NCI-H774 (cell line): ENCODE measurements around the gene FANK1.

Experiments used
- DNase-seq: peaks from one replicate; lab custom pipeline; 2025; lab: John Stamatoyannopoulos, UW

The FANK1 gene

DNA sequence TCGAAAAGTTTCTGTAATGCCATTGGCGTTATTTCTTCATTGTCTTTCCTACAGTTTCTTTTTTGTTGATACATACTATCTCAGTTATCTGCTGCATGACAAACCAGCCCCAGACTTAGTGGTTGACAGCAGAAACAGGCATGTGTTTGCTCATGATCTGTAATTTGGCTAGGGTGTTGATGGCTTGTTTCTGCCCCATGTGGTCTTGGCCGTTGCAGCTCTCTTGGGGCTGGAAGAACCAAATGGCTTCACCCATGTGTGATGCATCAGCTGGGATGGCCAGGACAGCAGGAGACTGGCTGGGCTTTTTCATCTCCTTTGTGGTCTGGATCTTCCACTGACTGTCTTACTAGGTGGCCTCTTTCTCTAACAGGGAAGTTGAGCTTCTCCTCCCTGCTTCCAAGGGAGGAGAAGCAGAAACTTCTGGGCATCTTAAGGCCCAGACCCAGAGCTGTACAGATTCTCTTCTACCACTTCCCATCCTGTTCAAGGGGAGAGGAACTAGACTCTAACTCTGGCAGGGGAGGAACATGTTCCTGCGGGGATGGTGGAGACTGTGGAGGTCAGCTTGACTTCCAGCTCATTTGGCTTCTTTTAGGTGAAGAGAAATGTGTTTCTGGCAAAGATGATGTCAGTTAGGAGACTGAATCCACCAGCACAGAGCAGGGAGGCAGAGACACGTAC lies 89.3 kb downstream of the FANK1 start:
- no peak for DNase-seq

DNA sequence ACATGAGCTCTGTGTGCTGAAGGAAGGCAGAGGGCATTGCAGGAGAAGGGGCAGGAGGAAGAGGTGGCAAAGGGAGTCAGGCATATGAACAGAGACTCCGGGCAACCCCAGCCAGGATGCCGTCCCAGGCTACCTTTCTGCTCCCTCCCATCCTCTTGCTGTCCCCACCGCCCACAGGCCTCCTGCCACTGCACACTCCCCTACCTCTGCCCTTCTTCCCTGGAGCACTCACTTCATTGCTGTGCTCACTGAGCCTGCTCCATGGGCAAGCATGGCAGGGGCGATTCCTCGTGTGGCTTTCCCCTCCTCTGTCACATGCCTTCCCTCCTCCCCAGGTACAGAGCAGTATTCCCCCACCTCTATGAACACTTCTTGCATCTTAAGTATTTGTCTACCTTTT lies 93.4 kb downstream of the FANK1 start:
- DNase-seq, result no peak

DNA sequence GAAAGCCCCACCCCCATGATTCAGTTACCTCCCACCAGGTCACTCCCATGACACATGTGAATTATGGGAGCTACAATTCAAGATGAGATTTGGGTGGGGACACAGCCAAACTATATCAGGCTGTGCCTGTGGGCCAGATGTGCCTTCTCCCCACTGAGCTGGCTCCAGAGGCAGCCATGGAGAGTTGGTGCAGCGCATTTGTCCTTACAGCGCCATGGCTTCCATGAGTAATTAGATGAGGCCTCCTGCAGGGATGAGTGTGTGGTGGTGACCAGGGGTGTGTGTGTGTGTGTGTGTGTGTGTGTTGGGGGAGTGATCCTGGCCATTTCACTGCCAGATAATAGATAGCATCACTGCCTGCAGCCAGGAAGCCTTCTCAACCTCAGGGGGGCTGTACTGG lies 94.6 kb downstream of the FANK1 start:
- no peak for DNase-seq

DNA sequence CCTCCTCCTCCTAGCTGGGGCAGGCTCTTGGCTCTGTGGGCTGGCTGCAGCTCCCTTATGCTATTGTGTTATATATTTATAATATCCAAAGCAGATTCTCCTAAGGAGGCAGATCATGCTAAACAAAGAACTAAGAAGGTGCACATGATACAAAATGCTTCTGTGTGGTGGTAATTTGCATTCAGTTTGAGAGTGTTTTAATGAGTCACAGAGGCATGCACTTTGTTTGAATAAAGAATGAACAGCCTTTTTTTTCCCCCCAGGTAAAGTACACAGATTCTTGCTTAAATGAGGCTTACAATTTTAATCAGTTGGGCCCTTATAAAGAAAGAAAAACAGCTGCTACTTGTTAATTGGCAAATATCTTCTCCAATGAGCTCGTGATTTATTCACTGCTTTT lies 95.0 kb downstream of the FANK1 start:
- DNase-seq, result no peak

DNA sequence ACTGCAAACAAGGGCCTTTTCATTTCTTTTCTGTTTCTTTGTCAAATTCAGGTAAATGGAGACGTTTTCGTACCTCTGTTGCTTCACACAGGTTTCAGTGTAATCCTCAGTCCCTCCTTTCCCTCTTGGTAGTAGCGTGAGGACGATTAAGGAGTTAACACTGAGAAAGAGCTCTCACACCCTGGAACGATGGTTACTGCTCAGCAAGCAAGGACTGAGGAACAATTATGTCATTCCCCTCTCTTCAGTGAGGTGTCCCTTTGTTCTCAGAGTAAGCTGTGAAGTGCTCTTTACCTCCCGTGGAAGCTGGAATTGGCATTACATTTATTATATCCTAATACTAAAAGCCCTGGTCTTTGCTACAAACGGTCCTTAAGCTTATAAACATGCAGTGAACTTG lies 95.9 kb downstream of the FANK1 start:
- DNase-seq, result no peak

DNA sequence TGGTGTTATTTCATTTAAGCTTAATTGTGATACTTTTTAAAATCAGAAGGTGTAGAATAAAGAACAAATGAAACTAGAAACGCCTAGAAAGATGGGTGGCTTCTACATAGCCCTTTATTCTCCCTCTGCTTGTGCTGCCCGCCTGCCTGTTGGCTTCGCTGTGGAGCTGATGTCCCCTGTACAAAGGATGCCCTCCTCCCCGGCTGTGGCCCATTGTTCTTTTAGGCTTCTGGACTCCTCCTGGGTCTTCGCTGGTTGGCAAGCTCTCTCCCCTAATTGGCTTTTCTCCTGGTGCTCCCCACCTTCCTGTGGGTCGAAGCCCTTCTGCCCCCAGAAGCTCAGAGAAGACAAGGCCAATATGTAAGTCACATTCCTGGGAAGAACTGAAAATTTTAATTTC lies 98.2 kb downstream of the FANK1 start:
- no peak for DNase-seq

DNA sequence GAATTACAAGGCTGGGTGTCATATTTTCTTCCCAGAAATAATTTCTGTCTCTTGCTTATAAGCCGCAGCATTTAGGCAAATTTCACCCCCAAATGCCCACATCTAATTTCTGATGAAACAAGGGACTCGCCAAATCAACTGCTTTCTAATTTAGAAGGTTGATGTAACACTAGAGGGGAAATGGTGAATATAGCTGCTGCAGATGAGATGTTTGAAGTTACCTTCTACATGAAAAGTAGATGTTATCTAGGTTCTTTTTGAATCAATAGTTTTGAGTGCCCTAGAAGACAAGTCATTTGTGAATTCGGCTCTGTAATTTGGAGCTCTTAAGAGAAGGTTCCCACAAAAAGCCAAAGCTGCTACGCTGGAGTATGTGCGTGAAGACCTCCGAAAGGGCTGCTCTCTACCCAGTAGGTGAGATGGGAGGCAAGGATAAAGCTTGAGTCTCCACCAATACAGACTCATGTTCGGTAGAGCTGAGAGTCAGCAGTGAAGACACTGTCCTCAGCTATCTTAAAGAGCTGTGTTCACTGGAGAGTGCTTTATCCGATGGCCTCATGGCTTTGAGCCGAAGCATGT lies 99.5 kb downstream of the FANK1 start:
- DNase-seq, result no peak

DNA sequence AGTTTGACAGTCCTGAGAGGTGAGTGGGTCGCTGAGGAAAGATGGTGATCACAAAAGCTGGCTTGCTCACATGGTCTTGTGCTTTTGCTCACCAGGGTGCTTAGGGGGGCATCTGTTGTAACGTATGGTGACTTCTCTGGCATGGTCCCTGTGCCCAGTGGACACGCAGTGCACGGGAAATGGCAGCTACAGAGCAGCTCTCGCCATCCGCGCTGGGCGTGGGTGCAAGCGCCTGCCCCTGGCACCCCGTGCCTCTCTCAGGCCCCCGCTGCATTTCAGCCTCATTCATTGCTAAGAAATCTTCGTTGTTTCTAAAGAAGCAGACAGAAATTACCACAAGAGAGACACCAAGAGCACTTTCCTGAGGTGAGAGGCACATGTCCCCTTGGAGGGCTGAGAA lies 101.2 kb downstream of the FANK1 start:
- no peak for DNase-seq

DNA sequence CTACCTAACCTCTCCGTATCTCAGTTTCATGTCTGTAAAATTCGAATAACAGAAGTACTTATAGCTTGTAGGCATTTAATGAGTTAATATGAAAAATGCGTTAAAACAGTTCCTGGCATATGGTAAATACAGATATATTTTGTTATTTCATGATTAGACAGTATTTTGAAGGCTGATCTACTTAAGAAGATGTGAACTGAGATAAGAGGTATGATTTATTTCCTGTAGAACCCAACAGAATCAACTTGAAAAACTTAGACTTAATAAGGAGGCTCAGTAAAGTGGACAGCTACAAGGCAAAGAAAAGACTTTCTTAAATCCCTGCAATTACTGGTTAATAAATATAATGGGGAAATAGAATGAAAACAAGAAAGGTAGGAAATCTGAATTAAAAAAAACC lies 103.3 kb downstream of the FANK1 start:
- no peak for DNase-seq

DNA sequence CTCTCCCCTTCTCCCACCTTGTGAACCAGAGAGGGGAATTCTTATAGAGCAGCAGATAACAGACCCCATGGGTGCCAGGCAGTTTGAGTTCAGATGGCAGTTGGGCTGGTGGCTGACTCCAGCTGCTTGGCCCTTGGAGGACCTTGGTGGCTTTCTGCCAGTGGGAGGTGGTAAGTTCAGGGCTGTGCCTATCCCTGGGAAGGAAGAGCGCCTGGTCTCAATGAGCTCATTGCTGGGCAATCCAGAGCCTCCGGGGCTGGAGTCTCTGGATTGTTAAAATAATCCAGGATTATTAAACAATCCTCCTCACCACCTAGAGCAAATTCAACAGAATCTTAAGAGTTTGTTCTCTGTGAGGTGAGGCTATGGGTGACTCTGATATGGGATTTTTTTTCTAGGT lies 105.2 kb downstream of the FANK1 start:
- no peak for DNase-seq

DNA sequence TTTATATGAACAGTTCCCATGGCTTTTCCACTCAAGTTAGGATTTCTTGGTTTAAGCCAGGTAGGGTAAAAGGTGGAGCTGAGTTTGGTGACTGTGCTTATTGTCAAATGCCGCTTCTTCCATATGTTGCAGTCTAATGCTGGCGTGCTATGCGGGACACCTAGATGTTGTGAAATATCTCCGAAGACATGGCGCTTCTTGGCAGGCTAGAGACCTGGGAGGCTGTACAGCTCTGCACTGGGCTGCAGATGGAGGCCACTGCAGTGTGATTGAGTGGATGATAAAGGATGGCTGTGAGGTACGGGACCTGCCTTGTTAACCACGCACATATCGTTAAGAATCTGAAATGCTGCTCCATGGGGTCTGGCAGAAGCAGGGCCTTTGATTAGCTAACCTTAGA lies 108.4 kb downstream of the FANK1 start:
- DNase-seq, result no peak

DNA sequence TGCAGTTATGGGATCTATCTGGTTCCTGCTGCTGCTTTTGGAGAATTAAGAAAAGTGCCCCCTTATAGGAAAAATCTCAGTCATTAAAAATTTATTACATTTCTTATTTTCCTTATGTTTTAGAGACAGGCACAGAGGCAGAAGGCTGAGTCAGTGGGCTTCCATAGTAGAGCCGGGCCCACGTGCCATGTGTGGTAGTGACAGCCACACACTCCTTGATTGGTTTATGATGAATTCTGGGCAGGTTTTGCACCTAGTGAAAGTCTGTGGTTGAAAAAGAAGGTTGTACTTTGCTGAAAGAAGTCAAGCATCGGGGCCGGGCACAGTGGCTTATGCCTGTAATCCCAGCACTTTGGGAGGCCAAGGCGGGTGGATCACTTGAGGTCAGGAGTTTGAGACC lies 109.9 kb downstream of the FANK1 start:
- no peak for DNase-seq

DNA sequence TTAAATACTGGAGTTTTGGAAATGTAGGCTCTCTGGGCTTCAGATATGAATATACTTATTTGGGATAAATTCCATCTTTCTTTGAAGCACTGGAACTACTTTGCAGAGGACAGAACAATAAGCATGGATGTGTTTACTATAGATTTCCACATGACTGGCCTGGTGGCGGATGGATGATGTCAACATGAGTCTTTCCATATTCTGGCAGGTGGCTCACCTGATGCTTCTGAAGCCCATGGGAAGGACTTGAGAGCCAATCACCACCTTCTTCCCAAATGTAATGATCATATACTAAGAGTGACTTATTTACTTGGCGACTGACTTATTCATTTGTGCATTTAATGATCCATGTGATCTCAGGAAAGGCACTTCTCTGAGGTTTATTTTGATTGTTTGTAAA lies 110.5 kb downstream of the FANK1 start:
- no peak for DNase-seq

DNA sequence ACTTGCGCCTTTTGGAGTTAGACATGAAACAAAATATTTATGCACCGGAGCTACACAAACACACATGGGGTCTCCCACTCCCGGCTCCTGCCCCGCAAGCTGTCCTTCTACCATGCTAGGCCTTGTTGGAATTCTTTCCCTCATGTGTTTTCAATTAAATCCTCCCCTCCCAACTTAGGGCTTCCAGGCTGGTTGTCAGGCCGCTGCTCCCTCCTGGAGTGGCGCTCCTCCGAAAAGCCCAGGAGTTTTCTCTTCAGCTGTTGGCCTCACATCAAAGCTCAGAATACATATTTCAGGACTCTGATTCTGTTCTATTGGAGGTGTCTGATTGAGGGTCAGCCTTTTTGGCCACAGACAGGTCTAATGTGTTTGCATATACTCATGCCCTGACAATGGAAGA lies 113.3 kb downstream of the FANK1 start:
- DNase-seq, result no peak

DNA sequence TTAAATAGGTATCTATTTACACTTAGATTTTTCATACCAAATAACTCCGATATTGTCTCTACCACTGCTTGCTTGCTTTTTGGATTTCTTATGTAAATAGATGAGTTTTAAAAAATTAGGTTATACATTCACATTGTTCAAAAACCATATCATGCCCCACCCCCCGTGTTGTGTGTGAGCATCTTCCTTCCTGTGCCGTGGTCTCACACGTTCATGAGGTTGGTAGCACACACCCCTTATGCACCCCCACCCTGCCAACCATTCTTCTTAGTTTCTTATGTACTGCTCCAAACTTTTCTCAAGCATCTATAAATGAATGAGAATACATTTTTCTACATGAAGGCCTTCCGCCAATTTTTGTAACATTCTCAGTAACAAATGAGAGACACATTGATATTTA lies 115.6 kb downstream of the FANK1 start:
- DNase-seq, result no peak

DNA sequence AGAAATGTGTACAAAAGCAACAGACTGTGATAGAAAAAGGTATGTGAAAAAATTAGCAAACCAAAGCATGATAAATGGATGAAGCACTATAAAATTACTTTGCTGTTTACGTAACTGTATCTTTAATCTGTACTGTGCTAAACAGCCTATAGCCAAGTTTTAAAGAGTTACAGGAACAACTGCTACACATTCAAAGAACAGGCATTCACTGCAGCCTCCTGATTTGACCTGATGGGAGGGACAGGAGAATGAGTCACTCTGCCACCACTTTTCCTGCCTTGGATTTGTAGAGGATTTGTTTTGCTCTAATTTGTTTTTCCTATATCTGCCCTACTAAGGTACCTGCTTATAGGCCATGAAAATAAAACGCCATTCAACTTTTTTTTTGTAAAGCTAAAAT lies 116.1 kb downstream of the FANK1 start:
- no peak for DNase-seq

DNA sequence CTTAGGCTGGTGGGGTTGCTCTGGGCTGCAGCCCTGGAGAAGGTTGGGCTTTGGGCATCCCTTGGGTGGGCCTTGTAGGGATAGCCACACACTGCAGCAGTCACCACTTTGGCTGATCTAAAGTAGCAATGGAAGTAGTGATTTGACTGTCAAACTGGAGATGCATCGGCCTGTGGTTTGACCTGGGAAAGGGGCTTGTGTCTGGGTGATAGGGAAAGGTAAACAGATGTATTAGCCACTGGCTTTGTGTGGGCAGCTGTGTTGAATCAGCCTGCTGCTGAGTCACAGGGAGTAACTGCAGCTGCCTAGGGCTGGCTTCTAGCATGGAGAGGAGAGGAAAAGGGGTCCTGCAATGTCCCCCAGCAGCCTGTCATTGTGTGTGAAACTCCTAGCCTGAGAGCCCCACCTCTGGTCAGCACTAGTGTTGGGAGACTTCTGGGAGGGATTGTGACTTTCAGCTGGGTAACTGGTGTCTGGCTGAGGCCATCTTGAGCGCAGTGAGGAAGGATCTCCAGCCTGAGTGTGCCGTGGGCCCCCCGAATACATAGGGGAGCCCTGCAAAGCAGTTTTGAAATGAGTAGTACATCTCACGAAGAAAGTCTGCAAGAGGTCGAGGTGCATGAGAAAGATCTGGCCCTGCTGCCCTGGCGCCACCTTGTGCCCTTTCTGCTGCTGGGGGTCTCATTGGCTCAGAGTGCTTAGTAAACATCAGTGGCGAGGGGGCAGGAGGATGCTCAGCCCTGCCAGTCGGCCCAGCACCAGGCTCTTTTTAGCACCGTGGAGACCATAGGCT lies 117.3 kb downstream of the FANK1 start:
- DNase-seq, result peak; percentile 38

DNA sequence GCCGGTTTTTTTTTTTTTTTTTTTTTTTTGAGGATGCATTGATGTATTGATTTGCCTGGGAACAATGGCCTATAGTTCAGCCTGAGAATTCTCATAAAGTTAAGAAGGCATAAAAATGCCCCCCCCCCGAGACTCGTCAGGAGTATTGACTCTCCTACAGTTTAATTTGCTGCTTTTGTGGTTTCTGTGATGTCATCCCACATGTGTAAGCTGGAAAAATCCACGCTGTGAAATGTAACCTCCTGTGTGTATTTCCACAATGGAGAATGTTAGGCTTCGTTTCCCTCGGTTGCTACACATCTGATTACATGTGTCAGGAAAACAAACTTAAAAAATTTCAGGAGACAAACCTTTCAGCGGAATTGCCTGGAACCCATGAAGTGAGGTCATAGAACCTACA lies 117.9 kb downstream of the FANK1 start:
- no peak for DNase-seq

DNA sequence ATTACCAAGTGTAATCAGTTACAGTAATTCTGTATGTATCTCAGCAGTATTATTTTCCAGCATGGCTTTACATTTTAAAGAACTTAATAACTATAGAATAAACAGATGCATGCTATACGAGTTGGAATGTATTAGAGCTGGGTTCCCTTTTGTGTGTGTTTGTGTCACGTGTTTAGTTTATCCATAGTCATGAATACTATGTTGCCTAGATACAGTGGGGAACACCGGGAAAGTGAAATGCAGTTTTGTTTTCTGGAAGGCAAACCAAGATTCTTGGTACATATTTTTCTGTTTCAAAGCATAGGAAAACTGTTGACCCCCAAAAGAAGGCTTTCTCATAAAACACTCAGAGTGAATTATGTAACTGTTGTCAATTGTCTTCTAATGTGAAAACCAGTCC lies 119.0 kb downstream of the FANK1 start:
- no peak for DNase-seq

DNA sequence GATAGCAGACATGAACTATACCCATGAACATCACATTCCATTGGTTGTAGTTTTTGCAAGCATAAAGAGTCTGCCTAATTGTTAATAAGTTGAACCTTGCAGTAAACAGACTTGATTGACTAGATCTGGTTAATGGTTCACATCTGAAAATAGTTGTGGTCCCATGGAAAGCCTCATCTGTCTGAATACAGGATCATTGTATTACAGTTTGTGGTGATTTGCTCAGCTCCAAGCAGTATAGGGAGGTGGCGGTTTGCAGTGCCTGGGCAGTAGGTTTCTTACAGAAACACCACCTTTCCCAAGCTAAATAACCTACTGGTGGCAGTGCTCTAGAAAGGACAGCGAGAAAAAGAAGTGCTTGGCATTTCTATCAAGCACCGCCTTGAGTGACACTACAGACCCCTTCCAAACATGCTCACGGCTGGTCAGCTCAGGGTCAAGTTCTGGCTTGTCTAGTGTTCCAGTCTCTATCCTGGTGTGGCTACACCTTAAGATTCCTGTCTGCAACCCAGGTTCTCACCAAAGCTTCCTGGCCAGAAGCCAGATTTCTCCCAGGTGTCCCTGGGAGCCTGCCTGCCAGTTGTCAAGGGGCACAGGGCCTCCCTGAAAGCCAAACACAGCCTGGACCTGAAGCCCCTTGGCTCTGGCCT lies 119.9 kb downstream of the FANK1 start:
- no peak for DNase-seq

DNA sequence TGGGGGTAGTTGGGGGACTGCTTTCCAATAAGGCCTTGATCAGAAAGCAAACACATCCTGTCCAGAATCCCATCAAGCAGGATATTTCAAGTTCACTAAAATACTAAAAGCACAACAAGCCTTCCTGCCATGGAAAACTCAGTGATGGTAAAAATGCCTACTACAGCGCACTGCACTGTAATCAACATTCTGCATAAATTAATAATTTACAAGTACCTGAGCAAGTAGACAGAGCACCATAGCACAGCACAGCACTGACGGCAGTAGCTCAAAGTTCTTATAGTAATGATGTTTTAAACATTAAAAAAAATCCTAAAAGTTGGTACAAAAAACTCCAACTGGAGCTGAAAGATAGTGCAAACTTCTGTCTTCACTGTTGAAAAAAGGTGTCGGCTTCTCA lies 120.5 kb downstream of the FANK1 start:
- DNase-seq, result no peak

DNA sequence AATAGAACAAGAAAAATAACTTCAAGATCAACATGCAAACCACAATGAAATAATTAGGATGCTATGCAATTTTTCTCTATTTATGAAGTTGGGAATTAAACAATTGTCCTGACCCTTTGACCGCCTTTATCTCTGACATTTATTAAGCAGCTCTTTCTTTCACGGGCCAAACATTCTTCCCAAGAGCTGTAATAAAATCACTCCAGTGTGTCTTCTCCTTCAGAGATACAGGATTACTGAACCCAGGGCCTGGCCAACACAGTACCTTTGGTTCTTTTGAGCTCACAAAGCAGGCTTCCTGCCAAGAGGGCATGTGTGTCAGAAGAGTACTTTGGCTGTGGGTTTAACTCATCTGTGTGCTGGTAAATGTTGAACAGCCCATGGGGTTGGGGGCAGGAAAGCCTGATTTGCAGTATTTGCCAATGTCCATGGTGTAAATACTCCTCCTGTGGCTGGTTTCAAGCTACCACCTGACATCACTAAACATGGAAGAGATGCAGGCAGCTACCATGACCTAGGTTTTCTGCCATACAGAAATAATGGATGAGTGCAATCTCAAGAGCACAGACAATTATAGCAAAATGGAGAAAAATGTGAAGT lies 121.7 kb downstream of the FANK1 start:
- DNase-seq, result no peak
